Hematopoietic multipotent progenitor cell treated with erythropoietin and hydrocortisone succinate and interleukin-3 and kit ligand, for 15 days (in vitro differentiated cells): ENCODE measurements around the gene EPN3.

Experiments
- DNase-seq: peaks from one replicate; pipeline ENCODE4 v3.0.0-alpha.2; 2015; ENCODE audit warnings: low spot score

EPN3 gene

DNA sequence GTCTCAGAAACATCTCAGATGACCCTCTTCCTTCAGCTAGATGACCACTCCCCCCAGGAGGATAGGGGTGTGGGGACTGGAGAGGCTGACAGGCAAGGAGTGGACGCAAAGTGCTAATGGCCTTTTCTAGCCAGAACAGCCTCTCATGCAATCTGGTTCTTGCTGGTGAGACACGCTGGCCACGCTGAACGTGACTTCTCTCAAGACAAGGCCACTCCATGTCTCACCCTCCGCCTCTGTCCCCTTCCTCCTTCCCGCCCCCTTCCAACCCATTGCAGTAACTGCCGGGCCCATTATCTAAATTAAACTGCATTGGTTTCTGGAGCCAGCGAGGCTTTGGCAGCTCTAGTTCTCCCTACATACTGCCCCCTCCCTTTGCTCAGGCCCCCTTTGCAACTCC is 37.5 kb downstream of the EPN3 start:
- DNase-seq: no peak

DNA sequence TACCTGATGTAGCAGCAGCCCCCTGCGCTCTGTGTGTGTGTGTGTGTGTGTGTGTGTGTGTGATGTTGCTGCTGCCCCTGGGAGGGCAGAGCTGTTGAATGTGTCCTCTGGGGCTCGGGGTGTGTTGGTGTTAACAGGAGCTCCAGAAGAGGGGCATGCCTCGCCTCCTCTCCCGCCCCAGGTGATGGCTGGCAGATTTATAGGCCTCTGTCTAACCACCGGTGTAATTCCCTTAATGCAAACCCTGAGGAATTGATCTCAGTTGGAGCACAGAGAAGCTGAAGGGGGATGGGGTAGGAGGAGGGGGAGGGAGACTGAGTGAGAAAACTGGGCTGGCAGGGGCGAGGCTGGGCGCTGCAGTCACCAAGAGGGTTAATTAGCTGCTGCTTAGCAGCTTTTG is 38.0 kb downstream of the EPN3 start:
- no peak for DNase-seq

DNA sequence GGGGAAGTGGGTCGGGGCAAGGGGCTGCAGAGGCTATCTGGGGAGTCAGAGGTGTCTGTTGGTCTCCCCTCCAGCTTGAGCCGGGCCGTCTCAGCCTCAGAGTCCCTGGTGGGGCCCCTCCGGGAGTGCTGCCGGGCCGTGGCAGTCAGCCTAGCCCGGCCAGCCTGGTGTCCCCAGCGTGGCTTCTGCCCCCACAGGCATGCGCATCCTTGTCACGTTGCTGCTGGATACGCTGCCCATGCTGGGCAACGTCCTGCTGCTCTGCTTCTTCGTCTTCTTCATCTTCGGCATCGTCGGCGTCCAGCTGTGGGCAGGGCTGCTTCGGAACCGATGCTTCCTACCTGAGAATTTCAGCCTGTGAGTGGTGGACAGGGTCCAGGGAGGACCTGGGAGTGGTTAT is 39.1 kb downstream of the EPN3 start:
- DNase-seq: no peak

DNA sequence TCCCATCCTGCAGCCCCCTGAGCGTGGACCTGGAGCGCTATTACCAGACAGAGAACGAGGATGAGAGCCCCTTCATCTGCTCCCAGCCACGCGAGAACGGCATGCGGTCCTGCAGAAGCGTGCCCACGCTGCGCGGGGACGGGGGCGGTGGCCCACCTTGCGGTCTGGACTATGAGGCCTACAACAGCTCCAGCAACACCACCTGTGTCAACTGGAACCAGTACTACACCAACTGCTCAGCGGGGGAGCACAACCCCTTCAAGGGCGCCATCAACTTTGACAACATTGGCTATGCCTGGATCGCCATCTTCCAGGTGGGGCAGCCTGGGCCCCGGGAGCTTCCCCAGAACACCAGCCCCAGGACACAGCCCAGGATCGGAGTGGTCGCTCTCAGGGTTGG is 40.0 kb downstream of the EPN3 start:
- DNase-seq: no peak

DNA sequence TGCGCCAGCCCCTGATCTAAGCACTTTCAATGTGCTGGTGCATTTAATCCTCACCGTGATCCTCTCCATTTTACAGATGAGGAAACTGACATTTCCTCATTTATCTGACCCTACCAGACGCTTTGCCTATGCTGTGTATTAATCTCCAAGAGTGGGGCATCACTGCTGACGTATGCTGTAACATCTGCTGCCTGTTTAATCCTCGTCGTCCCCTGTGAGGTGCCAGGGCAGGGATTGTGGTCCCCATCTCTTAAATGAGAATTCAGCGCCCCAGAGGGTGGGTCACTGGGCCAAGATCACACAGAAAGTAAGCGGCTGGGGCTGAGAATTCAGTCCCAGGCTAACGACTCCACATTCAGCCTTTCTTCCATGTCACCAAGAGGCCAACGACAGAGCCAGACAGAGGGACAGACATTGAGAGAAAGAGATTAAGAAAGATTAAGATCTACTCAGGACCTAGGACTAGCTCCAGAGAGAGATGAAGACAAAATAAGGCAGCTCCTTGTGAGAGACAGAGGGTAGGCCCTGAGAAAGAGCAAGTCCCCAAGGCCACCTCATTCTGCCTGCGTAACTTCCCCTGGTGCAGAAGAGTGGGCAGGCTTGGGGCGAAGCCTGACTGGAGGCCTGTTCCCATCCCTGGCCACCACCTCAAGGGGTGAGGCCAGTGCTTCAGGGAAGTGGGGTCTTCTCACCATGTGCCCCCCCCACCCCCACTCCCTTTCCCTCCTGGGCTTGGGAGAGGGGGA is 41.5 kb downstream of the EPN3 start:
- no peak for DNase-seq

DNA sequence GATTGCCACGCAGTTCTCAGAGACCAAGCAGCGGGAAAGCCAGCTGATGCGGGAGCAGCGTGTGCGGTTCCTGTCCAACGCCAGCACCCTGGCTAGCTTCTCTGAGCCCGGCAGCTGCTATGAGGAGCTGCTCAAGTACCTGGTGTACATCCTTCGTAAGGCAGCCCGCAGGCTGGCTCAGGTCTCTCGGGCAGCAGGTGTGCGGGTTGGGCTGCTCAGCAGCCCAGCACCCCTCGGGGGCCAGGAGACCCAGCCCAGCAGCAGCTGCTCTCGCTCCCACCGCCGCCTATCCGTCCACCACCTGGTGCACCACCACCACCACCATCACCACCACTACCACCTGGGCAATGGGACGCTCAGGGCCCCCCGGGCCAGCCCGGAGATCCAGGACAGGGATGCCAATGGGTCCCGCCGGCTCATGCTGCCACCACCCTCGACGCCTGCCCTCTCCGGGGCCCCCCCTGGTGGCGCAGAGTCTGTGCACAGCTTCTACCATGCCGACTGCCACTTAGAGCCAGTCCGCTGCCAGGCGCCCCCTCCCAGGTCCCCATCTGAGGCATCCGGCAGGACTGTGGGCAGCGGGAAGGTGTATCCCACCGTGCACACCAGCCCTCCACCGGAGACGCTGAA is 43.2 kb downstream of the EPN3 start:
- DNase-seq: no peak

DNA sequence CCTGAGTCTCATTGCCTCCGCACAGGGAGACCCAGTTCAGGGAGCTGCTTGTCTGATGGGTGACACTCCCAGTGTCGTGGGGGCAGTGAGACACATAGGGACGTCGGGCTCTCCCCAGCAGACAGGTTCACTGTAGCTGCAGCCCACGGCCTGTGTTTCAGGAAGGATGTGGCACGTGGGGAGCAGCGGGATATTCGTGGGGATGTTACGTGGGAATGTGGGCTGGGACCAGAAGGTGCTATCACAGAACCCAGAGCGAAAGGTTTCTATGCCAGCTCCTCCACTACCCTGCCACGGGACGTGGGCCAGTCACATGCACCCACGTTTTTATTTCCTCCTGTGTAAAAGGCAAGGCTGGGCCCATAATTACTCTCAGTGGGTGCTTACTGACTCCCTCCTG is 44.3 kb downstream of the EPN3 start:
- no peak for DNase-seq

DNA sequence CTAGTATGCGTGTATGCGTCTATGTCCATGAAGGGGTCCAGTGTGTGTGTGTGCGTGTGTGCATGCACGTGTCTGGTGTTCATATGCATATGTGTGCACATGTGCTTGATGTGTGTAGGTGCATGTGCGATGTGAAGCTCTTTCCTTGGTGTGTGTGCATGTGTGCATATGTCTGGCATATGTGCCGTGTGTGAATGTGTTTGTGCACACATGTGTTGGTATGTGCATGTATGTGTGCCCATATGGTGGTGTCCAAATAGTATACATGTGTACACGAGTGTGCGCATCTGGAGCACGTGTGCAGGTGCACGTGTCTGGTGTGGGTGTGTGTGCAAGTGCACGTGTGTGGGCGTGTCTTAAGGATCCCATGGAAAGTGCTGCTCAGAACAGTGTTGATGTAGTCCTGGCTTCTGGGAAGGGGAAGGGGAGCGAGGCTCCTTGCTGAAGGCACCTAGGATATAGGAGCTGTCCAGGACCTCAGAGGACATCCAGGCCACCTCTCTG is 45.0 kb downstream of the EPN3 start:
- DNase-seq: no peak

DNA sequence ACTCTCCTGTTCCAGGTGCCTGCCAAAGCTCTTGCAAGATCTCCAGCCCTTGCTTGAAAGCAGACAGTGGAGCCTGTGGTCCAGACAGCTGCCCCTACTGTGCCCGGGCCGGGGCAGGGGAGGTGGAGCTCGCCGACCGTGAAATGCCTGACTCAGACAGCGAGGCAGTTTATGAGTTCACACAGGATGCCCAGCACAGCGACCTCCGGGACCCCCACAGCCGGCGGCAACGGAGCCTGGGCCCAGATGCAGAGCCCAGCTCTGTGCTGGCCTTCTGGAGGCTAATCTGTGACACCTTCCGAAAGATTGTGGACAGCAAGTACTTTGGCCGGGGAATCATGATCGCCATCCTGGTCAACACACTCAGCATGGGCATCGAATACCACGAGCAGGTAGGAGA is 45.6 kb downstream of the EPN3 start:
- DNase-seq: no peak

DNA sequence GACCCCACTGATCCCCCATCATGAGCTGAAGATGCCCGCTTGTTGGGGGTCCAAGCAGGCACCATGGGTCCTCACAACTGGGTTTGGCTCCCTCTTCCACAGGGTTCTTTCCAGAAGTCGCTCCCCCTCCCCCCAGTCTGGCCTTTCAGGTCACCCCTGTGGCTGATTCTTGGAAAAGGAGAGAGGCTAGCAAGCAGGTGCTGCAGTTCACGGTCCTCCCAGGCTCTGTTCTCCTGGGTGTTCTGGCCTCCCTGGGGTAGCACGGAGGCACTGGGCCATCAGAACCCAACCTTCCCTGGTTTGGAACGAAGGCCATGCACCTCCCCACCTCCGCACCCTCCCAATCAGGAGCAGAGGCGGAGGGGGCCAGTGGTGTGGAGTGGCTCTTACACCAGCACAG is 46.9 kb downstream of the EPN3 start:
- DNase-seq: no peak

DNA sequence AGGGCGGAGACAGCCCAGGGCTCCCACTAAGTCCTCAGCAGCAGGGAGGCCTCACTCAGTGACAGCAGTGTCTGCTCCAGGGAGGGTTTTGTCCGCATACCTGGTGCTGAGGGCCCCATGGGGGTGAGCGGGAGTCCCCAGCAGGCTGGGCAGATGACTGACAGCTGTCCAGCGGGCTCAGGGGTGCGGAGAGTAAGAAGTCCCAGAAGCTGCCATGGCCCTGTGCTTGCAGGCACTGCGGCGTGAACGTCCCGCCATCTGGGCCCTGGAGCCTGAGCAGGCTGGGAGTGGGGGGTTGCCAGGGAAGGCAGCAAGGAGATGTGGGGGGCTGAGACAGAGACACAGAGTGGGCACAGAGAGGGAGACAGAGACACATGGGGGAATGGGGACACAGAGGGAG is 48.1 kb downstream of the EPN3 start:
- DNase-seq: no peak

DNA sequence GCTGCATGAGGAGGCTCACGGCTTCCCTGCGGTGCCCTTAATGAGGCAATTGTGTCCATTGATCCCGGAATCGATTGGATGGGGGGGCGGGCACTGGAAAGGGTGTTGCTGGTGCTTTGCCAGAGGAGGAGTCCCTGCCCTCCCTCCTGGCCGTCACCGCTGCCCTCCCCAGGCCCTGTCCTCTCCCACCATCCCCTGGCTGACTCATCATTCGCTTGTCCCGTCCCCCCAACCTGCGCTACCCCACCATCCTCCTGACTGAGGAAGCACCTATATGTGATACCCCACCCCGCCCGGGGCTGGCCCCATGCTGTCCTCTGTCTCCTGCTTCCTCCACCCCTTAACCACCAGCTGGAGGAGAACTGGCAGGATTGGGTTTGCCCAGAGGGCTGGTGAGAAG is 48.8 kb downstream of the EPN3 start:
- DNase-seq: no peak

DNA sequence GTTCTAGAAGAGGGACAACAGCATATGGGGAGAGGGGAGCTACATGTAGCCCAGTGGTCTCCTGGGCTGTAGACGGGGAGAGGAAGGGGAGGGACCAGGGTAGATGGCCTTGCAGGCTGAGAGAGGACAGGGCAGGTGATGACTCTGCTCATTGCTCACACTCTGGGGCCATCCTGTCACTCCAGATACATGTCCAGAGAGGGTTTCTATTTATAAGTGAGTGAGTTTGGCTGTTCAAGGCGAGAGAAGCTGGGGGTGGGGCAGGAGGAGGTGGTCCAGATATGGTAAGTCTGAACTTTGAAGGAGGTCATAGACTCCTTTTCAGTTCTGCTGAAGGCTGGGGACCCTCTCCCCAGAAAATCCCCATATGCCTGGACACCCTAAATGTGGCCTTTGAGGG is 50.2 kb downstream of the EPN3 start:
- no peak for DNase-seq

DNA sequence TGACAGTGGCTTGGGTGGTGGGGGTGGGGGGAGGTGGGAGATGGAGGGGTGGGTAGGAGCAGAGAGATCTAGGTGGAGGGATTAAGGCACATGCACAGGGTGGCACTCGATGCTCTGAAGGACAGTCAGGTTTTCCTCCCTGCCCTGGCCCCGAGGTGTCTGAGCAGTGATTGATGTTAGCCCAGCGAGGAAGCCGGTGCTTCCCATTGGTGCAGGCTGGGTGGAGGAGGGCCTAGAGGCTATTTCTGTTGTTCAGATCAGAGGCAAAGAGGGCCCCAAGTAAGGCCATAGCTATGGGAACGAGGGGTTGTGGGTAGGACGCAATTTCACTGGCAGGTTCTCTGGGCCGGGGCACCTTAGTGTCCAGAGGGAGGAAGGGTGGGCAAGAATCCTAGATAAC is 51.1 kb downstream of the EPN3 start:
- no peak for DNase-seq

DNA sequence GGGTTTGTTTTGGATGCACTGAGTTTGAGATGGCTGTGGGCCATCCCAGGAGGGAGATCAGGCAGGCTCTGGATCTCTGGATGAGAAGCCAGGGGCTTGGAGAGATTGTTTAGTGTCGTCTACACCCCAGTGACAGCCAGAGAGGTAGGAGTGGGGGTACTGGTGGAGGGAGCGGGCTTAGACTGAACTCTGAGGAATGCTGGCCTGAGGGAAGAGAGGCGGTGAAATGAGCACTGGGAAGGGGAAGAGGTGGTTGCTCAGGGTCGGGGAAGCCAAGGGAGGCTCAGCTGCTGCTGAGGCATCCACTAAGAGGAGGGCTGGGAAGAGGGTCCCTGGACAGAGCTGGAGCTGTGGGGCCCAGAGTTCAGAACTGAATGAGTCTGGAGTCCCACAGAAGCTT is 51.6 kb downstream of the EPN3 start:
- DNase-seq: no peak

DNA sequence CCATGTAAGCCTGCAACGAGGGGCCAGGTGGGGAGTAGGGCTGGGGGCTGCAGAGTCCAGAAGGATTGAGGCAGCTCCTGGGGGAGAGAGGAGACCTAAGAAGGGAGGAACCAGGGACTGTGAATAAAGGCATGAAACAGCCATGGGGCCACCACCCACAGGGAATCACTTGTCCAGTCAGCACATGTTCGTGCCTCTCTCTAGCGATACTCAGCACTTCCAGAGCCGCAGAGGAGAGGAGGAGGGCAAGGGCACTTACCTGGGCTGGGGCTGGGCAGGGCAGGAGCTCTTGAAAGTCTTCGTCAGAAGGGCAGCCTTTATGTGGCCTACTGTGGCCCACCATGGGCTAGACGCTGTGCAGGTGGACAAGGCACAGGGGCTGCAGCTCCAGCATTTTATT is 52.2 kb downstream of the EPN3 start:
- no peak for DNase-seq

DNA sequence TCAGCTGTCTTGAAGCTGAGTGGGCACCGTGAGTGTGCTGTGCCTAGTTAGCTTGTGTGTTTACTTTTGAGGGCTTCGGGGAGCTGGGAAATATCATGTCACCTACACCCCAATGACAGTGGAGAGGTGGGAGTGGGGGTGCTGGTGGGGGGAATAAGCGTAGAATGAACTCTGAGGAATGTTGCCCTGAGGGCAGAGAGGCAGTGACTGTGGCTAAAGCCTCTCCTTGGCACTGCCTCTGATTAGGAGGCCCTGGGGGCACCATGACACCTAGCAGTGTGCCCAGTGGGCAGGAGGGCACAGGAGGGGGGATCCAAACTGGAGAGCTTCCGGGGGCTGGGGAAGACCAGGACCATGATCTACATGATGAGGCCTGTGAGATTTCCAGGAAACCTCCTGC is 52.8 kb downstream of the EPN3 start:
- DNase-seq: no peak

DNA sequence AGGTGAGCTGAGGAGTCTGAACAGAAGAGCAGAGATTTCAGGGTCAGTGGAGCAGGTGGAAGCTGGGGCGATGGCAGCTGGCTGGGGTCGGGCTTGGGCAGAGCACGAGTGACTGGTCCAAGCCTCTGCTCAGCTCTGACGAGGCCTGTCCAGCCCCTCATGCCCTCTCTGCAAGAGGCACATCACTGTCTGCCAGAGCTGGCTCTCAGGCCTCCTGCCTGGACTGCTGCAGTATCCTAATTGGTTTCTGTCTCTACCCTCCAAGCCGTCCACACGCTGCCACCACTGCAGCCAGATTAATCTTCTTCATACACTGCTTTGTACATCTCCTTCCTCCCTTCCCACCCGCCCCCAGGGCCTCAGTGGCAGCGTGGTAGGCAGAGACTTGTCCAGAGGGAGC is 53.4 kb downstream of the EPN3 start:
- no peak for DNase-seq

DNA sequence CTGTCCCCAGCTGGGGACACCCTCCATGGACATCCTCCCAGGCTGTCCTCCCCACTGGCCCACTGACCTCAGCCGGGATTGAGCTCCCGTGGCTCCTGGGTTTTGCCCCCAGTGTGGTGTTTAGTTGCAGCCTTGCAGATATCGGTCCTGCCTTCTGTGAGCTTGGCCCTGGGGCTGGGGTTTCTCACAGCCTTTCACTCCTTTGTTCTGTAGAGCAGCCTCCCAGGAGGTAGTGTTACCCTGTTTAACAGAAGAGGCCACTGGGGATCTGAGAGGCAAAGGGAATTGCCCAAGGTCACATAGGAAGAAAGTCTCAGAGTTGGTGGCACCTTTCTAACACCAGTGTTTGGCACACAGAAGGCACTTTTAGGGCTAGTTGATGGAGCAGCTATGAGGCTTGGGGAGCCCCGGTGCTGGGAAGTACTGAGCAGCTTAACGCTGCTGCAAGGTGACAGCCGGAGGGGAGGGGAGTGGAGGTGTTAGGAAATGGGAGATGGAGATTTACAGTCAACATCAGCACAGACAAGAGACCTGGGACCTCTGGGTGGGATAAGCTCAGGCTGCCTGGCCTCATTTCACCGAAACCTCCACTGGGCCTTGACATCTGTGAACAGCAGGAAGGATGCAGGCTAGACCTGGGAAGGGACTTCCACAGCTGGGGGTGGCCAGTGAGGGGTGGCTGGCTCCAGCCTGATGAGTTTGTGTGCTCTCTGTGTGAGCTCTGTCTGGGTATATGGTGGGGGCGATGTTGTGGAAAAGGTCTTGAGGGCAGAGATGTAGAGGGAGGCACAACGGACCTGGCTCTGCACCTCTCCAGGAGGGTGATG is 54.1 kb downstream of the EPN3 start:
- no peak for DNase-seq

DNA sequence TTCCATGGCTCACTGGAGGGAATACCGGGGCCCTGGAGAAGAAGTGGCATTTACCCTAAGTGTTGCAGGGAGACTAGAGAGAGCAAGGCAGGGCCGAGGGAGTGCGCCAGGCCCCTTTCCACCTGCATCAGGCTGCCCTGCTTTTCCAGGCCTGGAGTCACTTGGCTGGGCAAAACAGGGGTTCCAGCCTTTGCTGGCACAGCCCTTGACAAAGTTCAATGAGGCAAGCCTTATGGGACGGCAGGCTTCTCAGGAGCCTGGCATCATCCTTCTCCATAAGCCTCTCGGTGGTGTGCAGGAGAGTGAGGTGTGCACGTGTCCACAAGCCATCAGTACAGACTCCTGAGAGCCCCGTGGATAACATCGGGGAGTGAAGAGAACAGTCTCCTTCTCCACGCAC is 55.0 kb downstream of the EPN3 start:
- DNase-seq: no peak

DNA sequence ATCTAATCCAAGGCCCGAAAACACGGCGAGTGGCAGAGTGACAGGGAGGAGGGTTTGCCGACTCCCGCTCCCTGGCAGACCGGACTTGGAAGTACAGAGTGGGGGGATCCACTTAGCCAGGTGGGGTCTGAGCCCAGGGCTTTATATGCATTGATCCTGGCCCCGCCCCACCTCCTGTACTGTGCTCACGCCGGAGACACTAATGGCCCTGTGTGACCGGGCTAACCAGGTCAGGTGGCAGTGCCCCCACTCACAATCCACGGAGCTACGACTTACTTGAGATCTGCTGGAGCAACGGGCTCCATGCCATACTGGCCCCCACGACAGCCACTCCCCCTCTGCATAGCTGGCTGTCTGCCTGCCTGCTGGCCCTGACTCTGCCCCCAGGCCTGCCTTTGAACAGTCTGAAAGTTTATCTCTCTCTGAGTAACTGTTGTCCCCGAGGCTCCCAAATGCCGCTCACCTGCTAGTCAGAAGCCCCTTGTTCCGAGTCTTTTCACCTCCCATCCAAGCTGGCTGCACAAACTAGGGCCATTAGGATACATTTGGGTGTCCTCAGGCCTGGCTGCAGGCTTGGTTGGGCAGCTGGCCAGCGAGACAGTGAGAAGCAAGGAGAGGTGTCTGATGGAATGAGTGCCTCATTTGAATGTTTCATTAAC is 56.0 kb downstream of the EPN3 start:
- DNase-seq: no peak

DNA sequence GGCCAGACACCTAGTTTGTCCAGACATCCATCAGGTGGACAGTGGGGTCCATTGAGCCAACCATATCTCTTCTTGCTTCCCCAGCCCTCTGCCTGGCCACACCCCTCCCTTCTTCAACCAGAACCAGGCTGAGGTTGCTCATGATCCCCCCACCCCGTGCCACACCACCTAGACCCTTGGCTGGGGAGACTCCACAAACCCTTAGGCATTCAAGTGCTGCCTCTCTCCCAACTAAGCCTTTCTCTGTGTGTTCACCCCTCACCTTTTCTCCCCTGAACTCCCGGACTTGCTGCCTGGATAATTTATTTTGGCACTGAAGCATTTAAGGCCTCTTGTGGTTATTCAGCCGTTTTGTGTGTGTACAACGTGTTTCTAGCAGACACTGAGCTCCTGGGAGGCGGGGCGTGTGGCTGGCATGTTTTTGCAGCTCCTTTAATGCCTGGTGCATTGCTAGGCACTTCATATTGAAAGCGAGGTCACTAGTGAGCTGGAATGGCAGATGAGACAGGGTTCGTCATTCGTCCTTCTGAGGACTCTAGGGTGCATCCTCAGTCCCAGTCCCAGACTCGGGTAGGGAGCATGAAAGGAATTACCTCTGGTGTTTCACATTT is 56.7 kb downstream of the EPN3 start:
- DNase-seq: no peak
